Activated T-cell treated with anti-CD3 and anti-CD28 coated beads, Interleukin-2, amount 50 U/mL, for 4 hours (primary cell): ENCODE data around the gene CALCOCO1. TPM values are rescaled to one million over a fixed set of nuclear protein-coding genes. Genes with fewer than 3 reads are reported as not detected.

Experiments
- ATAC-seq, 2 donors: fragments of 200-7000 bp; cut with Tn5 transposase; one replicate each; pipeline ENCODE4 v1.10.0; 2021
- DNase-seq: peaks from one replicate; pipeline ENCODE4 v3.0.0-alpha.2; 2020
- H3K27me3 Mint-ChIP-seq: one replicate; pipeline ENCODE4 v1.8.0; 2021; ENCODE audit warnings: low read depth, mixed read lengths
- H3K36me3 Mint-ChIP-seq: one replicate; pipeline ENCODE4 v1.8.0; 2022; ENCODE audit warnings: mixed read lengths; ENCODE audit not compliant: insufficient read depth
- H3K4me1 Mint-ChIP-seq: one replicate; pipeline ENCODE4 v1.8.0; 2021; ENCODE audit warnings: low read depth, mixed read lengths
- H3K4me3 Mint-ChIP-seq: one replicate; pipeline ENCODE4 v1.8.0; 2021; ENCODE audit warnings: mild to moderate bottlenecking, moderate library complexity, mixed read lengths
- H3K9me3 Mint-ChIP-seq: one replicate; pipeline ENCODE4 v1.8.0; 2021; ENCODE audit warnings: mixed read lengths
- total RNA-seq, 3 donors: library from RNA; stranded (reverse); gene quantifications; one replicate each; pipeline ENCODE4 v1.2.1, GENCODE V29; 2021

Gene CALCOCO1
- total RNA-seq, 3 donors from 2014 or later: 2.6 to 9.9 (median 7.1) TPM

GRCh38 chr12:53757101-53757770 is 30.0 kb upstream of the CALCOCO1 start:
- Mint-ChIP-seq H3K4me1 (peaks cover 5% of the 10 kb centered on the region), H3K4me3 (peak overlapping the region; percentile 27), H3K27me3 (peaks cover 35% of the 10 kb centered on the region), H3K36me3 (no peaks in the 10 kb centered on the region), H3K9me3 (no peaks in the 10 kb centered on the region)
- DNase-seq (peak; percentile 74), ATAC-seq (peak; percentile 81 to 86)

GRCh38 chr12:53756300-53757100 is 29.2 kb upstream of the CALCOCO1 start:
- Mint-ChIP-seq H3K4me3 (no peak overlapping the region), H3K27me3 (peaks cover 32% of the 10 kb centered on the region)
- no peak for ATAC-seq

GRCh38 chr12:53755893-53756292 is 28.6 kb upstream of the CALCOCO1 start:
- H3K9me3 Mint-ChIP-seq: no peaks in the 10 kb centered on the region
- H3K27me3 Mint-ChIP-seq: peaks cover 27% of the 10 kb centered on the region
- ATAC-seq (no peak), DNase-seq (no peak)
- H3K36me3 Mint-ChIP-seq: no peaks in the 10 kb centered on the region
- no peak overlapping the region for H3K4me3 Mint-ChIP-seq
- peaks cover 7% of the 10 kb centered on the region for H3K4me1 Mint-ChIP-seq

More at GRCh38 chr12:53756300-53757100, 29.2 kb upstream of the CALCOCO1 start:
- no peak for DNase-seq
- Mint-ChIP-seq H3K9me3 (no peaks in the 10 kb centered on the region), H3K36me3 (no peaks in the 10 kb centered on the region), H3K4me1 (peaks cover 7% of the 10 kb centered on the region)

GRCh38 chr12:53755451-53755891 is 28.2 kb upstream of the CALCOCO1 start:
- H3K4me3 Mint-ChIP-seq: no peak overlapping the region
- H3K4me1 Mint-ChIP-seq: peaks cover 7% of the 10 kb centered on the region
- no peak for ATAC-seq
- no peak for DNase-seq
- no peaks in the 10 kb centered on the region for H3K36me3 Mint-ChIP-seq
- peaks cover 24% of the 10 kb centered on the region for H3K27me3 Mint-ChIP-seq
- no peaks in the 10 kb centered on the region for H3K9me3 Mint-ChIP-seq

- Mint-ChIP-seq H3K27me3 (peaks cover 20% of the 10 kb centered on the region), H3K4me3 (no peak overlapping the region), H3K9me3 (no peaks in the 10 kb centered on the region), H3K36me3 (no peaks in the 10 kb centered on the region), H3K4me1 (peaks cover 7% of the 10 kb centered on the region)
- ATAC-seq (no peak), DNase-seq (no peak)
Observed at GRCh38 chr12:53754633-53755264, 27.5 kb upstream of the CALCOCO1 start.

GRCh38 chr12:53754188-53754585 is 26.9 kb upstream of the CALCOCO1 start:
- H3K4me1 Mint-ChIP-seq: peaks cover 7% of the 10 kb centered on the region
- no peak overlapping the region for H3K4me3 Mint-ChIP-seq
- H3K36me3 Mint-ChIP-seq: no peaks in the 10 kb centered on the region
- H3K9me3 Mint-ChIP-seq: no peaks in the 10 kb centered on the region
- peaks cover 14% of the 10 kb centered on the region for H3K27me3 Mint-ChIP-seq
- ATAC-seq: no peak
- no peak for DNase-seq

GRCh38 chr12:53752621-53753020 is 25.4 kb upstream of the CALCOCO1 start:
- no peaks in the 10 kb centered on the region for H3K9me3 Mint-ChIP-seq

GRCh38 chr12:53752192-53752601 is 24.9 kb upstream of the CALCOCO1 start:
- Mint-ChIP-seq H3K4me3 (no peak overlapping the region), H3K27me3 (no peaks in the 10 kb centered on the region), H3K4me1 (peaks cover 13% of the 10 kb centered on the region), H3K36me3 (no peaks in the 10 kb centered on the region), H3K9me3 (no peaks in the 10 kb centered on the region)
- DNase-seq: no peak
- ATAC-seq: no peak

More at GRCh38 chr12:53752621-53753020, 25.4 kb upstream of the CALCOCO1 start:
- no peaks in the 10 kb centered on the region for H3K36me3 Mint-ChIP-seq
- H3K27me3 Mint-ChIP-seq: no peaks in the 10 kb centered on the region
- no peak for DNase-seq
- H3K4me3 Mint-ChIP-seq: no peak overlapping the region
- H3K4me1 Mint-ChIP-seq: peaks cover 11% of the 10 kb centered on the region
- ATAC-seq: no peak

- no peak within 1 kb of the TSS for H3K4me3 Mint-ChIP-seq
- no peaks in the 10 kb centered on the region for H3K9me3 Mint-ChIP-seq
- H3K4me1 Mint-ChIP-seq: peaks cover 16% of the 10 kb centered on the region
Observed at GRCh38 chr12:53751336-53752191, 24.3 kb upstream of the CALCOCO1 start, which contains the start of gene CISTR. Gene CISTR (minus strand): TSS chr12:53751979.

GRCh38 chr12:53750812-53751335 is 23.6 kb upstream of the CALCOCO1 start:
- Mint-ChIP-seq H3K36me3 (no peaks in the 10 kb centered on the region), H3K27me3 (peaks cover 5% of the 10 kb centered on the region), H3K4me1 (peaks cover 18% of the 10 kb centered on the region), H3K9me3 (no peaks in the 10 kb centered on the region), H3K4me3 (no peak overlapping the region)
- DNase-seq: no peak
- peak; percentile 21 to 33 for ATAC-seq

More at GRCh38 chr12:53751336-53752191, 24.3 kb upstream of the CALCOCO1 start, which contains the start of gene CISTR:
- Mint-ChIP-seq H3K27me3 (no peaks in the 10 kb centered on the region), H3K36me3 (no peaks in the 10 kb centered on the region)
- ATAC-seq (peak; percentile 44 to 48), DNase-seq (no peak)

- DNase-seq (no peak), ATAC-seq (no peak)
- Mint-ChIP-seq H3K4me3 (no peak overlapping the region), H3K9me3 (no peaks in the 10 kb centered on the region), H3K4me1 (peaks cover 18% of the 10 kb centered on the region), H3K27me3 (peaks cover 10% of the 10 kb centered on the region), H3K36me3 (no peaks in the 10 kb centered on the region)
Observed at GRCh38 chr12:53749986-53750811, 22.9 kb upstream of the CALCOCO1 start.

GRCh38 chr12:53748072-53748840 is 21.0 kb upstream of the CALCOCO1 start:
- Mint-ChIP-seq H3K27me3 (peaks cover 29% of the 10 kb centered on the region), H3K9me3 (no peaks in the 10 kb centered on the region), H3K4me1 (peaks cover 22% of the 10 kb centered on the region), H3K36me3 (no peaks in the 10 kb centered on the region), H3K4me3 (no peak overlapping the region)
- no peak for ATAC-seq
- no peak for DNase-seq
